ENCODE measurements around the gene SLC7A6.

SLC7A6 gene

DNA sequence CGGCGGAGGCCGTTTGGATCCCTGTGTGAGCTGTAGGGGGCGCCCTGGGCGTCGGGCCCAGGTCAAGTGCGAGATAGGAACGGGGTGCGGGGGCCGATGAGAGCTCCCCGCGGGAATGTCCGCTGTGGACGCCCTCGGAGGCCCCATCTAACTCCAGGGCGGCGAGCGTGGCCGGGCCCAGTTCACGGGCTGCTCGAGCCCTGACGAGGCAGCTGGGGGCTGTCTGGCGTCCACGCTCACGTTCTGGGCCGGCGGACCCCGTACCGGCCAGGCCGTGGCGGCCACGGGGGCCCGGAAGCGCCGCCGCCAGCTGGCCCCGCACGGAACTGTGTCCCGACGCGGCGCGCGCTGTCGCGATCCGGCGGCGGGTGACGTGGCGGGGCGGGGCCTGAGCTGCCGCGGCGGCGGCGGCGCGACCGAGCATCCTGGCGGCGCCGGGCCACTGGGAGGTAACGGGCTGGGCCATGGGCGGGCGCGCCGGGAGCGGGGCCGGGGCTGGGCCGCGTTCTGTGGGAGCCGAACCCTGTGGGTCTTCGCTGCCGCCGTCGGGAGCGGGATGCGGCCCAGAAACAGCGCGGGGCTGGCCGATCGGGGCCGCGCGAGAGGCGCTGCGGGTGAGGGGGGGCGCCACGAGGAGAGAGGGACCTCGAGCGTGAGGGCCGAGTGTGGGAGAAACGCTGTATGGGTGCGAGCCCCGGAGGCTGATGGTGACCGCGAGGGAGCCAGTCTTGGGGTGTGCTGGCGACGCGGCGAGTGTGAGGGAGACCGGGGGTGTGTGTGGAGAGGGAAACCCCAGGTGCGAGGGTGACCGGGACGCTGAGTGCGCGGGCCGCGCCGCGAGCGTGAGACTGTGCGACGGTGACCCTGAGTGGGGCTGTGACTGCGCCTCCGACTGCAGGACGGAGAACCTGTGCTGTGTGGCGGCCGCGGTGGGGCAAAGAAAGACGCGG is at the start of gene SLC7A6:
Gene SLC7A6, plus strand, starts transcription at position 399 of the 950 bp plus-strand sequence. CDS start 10,201 bp downstream, outside the sequence.
- DNase-seq (ENCODE audit: low read depth, low spot score), result peak; percentile 70

DNA sequence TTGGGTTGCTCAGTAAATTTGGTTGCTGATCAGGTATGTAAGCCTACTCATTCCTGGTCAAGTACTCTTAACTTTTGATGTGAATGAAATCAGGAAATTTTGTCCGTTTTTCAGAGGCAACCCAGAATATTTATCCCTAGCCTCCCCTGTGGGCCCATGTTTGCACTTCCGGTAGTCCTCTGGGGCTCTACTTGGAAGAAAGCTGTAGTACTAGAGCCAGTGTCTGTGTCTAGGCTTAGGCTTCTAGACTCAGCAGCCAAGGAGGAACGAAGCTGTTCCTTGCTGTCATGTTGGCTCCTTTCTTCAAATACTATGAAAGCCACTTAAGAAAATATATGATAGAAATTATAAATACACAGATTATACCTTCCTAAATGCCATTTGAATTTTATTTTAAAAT is 49.6 kb upstream of the SLC7A6 start:
- no peak for DNase-seq (ENCODE audit: low read depth, low spot score)

DNA sequence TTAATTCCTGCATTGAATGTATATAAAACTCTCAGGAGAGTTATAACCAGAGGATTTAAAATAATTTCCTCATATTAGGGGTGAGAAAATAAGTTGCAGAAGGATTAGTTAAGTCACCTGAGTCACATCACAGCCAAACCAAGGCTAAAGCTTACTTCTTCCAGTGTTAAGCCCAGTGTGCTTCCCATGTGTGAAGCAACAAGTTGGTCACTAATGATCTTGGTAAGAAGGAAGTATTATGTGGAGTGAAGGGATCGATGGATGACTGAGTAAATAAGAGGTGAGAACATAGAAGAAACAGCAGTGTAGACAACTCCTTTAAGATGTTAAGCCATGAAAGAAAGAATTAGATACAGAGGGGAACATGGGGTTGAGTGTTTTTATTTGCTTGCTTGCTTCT is 49.0 kb upstream of the SLC7A6 start:
- DNase-seq (ENCODE audit: low read depth, low spot score), result no peak

DNA sequence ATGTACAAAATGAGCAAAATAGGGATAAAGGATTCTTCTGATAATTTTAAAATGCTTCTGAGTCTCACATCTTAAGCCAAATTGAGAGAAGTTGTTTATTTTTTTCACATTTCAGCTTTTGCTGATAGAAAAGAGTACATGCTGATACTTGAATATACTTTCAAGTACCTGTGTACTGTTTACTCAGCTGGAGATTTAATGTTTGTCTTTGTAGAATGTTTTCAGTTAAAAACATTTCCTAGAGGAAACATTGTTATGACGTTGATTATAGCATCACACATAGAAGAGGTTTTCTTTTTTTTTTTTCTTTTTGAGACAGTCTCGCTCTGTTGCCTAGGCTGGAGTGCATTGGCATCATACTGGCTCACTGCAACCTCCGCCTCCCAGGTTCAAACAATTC is 48.1 kb upstream of the SLC7A6 start:
- no peak for DNase-seq (ENCODE audit: low read depth, low spot score)

DNA sequence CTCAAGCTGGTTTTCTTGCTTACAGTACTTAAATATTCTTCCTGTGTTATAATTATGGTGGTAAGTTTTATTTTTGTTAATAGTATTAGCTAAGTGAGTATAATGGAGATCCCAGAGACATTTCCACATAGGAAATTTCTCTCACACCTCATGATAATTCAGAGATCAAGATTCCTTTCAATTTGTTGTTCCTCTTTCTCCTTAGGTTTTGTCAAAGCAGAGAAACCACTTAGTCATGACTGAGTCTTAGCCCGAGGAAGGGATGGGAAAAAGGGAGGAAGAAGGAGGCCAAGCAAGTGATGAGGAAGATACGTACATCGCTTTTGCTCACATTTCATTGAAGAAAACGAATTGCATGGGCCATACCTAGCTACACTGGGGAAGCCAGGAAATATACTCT is 46.8 kb upstream of the SLC7A6 start:
- no peak for DNase-seq (ENCODE audit: low read depth, low spot score)

DNA sequence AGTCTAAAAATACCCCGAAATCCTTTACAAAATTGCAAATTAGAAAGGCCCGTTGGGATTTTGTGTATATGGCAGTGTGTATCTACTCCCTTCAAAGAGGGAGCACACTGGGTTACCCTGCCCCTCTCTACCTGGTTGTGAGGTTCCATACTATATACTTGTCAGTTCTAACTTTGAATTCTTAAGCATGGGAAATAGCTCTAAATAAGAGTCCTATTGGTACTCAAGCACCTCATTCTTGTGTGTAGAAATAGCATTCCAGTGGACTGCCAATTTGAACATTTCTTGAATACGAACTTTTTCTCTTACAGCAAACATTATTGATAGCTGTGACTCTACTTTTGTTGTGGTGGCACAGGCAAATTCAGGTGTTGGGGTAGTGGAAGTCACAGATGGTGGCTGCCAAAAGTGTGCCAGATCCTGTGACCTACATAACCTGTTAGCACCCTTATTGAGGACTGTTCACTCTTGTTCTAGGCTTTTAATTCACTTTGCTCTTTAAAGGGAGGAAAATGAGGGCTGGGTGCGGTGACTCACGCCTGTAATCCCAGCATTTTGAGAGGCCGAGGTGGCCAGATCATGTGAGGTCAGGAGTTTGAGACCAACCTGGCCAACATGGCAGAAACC is 44.5 kb upstream of the SLC7A6 start:
- no peak for DNase-seq (ENCODE audit: low read depth, low spot score)

DNA sequence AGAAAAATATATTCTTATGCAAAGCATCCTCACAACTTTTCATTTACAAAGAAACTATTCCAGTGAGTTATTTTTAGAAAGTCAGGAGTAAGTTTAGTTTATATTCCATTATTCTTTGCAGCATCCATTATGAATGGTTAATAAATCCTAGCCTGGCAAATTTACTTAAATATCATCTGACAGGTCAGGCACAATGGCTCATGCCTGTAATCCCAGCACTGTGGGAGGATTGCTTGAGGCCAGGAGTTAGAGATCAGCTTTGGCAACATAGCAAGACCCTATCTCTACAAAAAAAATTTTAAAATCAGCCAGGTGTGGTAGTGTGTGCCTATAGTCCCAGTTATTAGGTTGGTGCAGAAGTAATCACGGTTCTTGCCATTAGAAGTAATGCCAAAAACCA is 41.3 kb upstream of the SLC7A6 start:
- no peak for DNase-seq (ENCODE audit: low read depth, low spot score)

DNA sequence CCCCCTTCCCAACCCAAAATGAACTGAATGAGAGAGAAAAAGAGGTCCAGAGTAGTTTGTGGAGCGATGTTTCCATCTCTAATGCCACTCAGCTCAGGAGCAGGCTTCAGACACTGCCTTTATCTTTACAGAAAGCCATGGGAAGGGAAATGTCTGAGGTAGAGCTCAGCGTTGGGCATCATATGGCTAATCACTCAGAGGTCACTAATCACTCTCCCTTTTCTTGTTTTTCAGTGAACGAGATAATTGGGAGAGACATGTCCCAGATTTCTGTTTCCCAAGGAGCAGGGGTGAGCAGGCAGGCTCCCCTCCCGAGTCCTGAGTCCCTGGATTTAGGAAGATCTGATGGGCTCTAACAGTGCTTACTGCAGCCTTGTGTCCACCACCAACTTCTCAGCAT is 38.2 kb upstream of the SLC7A6 start:
- DNase-seq (ENCODE audit: low read depth, low spot score), result no peak

DNA sequence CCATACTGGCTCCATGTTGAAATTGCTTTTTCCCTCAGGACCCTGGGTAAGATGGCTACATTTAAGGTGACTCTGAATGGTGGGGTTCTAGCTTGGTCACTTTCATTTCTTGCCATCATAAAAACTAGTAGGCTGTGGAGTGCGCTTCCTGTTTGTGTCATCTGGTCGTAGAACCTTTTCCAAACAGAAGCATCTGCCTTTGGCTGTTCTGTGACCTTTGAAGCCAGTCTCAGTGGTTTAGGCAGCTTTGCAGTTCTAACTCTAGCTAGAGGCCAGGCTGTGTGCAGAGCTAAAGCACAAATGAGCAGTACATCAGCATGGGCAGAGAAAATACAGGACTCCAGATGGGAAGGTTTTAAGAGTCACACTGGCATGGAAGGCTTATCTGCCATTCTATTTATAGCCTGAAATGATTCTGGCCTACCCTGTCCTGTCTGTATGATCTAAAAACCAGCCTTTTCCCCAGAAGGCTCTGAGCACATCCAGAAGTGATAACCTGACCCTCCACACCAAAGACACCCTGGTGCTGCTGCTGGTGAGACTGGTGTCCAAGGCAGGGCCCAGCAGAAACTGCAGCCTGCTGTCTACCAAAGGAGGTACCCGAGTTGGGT is 37.0 kb upstream of the SLC7A6 start:
- no peak for DNase-seq (ENCODE audit: low read depth, low spot score)

DNA sequence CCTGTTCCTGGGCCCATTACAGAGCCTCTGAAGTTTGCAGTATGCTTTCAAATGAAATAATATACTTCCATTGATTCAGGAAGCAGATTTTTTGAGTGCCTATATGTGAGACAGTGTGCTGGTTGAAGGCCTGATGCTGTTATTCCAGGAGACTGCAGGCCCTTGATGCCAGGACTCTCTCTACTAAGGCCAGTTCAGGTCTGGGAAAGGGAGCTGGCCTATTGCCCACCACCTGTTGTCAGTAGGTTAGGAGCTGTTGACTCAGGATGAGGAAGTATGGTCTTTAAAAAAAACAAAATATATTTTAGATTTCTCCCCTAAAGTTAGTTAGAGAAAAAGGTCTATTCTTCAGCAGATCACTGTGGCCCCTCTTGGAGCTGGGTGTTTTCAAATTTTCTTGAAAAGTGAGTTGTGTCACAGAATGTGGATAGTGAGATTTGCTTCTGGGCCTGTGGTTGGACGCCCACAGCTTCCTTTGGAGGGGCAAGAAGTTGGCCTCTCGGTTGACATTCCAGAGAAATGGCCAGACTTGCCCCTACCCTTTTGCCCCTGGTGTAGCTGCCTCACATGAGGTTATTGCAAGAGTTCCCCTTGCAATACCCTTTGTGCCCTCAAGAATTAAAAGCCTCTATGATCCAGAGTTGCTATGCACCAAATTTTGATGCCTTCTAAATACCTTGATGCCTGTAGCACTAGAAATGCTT is 36.3 kb upstream of the SLC7A6 start:
- DNase-seq (ENCODE audit: low read depth, low spot score), result no peak

DNA sequence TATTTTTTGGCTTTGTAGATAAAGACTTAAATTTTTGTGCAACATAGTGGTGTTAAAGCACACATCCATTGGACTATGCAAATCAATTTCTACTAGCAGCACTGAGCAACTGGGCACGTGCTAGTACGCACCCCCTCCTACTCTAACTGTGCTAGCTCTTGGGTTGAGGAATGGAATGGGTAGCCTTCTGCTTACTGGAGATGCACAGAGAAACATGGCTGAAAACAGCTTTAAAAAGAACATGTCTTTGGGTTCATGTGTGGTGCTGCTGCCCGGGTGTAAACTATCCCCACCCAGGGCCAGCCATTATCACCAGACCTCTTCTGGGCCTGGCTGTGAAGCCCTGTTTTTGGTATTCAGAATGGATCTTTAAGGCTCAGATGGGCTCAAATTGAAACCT is 35.7 kb upstream of the SLC7A6 start:
- DNase-seq (ENCODE audit: low read depth, low spot score), result no peak

DNA sequence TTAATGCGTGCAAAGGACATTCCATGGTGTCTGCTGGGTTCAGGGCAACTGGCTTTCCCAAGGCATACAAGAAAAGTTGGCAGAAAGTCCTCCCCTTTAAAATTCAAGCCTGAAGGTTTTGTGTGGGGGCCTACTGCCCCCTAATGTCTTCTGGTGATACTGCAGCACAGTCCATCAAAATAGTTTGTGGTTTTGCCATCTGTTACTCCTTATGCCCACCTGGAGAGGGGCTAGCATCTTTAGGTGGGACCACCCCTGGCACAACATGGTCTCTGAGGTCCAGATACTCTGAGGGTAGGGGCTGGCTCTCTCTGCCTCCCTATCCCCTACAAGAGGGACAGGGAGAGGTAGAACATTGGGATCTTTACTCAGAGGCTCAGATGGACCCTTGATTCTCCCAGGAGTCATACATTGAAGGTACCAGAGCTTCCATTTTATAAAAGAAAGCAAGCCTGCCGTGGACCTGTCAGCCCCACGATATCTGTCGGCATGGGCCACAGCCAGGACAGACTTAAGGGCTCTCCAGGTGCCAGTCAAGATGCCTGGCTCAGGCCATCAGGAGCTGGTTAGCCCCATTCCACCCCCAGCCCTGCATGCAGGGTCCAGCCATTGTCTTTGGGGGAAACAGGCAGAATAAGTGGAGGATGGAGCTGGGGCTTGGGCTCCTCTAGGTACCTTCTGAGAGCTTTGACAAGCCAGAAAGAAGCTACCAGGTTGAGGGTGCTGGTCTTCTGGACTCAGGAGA is 34.7 kb upstream of the SLC7A6 start:
- no peak for DNase-seq (ENCODE audit: low read depth, low spot score)

DNA sequence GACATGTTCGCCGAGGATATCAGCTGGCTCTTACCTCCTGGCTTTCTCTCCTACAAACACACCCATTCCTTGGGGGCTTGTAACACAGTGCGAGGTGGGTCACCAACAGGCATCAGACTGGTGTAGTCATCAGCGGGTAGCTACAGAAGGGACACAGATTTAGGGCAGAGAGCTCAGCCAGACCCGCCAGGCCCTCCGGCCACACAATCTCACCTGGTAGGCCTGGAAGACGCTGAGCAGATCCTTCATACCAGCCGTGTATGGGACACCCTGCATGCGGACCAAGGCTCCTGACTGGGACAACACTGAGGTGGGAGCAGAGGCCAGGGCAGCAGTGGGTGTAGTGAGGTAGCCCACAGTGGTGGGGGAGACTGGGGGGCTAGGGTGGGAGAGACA is 34.2 kb upstream of the SLC7A6 start:
- DNase-seq (ENCODE audit: low read depth, low spot score), result no peak

DNA sequence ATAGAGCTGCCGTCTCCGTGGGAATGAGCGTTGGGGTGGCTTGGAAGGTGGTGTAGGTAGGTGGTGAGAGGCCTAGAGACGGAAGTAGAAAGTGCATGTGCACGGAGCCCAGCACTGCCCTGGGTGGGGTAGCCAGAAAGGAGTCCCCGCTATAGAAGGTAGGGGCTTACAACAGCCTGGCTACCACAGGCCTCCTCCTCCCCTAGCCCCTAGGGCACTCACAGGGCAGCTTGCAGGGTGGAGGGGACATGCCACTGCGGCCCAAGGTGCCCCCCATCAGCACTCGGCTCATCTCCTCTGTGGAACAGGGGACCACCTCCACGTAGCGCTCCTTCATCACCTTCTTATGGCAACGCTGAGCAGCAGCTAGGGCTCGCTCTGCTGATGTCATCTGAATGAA is 33.4 kb upstream of the SLC7A6 start:
- DNase-seq (ENCODE audit: low read depth, low spot score), result no peak

DNA sequence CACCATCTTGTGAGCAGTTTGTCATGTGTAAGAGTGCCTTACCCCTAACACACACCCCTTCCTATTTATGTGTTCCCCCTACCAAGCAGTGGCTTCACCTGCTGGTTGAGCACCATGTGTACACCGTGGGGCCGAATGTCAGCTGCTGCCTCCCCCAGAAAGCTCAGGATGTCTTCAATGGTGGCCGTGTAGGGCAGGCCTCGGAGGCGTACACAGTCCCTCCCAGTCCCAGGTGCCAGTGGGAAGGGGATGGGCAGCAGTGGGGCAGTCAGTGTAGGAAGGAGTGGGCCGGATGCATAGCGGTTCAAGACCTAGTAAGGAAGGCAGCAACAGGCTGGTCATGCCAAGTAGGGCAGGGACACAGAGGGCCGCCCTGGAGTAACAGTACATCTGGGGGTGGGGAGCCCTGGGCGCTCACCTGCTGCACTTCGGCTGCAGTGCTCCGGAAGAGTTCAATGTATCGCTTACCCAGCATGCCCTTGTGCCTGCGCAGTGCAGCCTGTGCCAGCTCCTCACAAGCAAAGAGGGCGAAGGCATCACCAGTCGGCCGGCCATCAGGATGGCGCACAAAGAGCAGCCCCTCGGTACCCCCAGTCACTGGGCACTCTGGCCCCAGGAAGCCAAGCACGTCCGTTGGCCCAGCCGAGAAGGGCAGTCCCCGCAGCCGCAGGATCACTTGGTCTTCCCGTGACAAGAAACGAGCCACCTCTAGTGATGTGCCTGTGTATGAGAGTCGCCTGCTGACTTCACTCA is 32.8 kb upstream of the SLC7A6 start:
- DNase-seq (ENCODE audit: low read depth, low spot score), result no peak

DNA sequence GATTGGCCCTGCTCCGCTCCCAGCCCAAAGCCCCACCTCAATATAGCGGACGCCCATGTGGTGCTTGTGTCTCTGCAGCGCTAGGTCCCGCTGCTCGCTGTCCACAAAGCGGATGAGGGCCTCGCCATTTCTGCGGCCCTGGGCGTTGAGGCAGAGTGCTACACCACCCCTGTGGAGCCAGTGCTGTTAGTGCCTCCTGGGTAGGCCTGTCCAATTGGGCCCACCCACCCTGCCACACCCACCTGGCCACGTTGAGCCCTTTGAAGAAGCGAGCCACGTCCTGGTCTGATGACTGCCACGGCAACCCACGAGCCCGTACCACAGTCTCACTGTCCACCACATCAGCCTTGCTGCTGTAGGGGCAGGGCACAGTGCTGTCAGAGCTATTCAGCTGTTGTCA is 32.0 kb upstream of the SLC7A6 start:
- no peak for DNase-seq (ENCODE audit: low read depth, low spot score)

DNA sequence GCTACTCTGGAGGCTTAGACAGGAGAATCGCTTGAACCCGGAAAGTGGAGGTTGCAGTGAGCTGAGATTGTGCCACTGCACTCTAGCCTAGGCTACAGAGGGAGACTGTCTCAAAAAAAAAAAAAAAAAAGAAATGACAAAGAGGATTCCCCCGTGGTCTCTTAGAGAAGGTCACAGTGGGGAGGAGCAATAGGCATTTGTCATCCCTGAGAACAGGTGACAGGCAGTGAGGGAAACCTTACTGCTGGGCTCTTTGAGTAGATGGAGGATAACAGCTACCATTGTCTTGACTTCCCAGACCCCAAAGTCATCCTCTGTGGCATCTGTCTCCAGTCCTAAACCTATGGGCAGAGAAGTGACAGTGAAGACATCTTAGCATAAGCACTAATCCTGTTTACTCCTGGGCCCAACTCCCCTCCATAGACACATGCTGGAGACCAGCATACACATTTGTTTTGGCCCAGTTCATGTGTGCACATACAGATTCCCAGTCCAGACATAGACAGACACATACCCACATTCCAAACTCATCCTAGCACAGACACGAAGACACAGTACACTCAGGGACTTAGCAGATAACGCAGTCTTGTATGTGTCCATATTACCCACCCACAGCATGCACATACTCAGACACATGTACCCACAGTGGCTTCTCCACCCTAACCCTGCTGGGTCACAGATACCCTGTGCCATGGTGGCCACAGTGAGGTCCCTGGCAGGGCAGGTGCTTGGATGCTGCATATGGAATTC is 31.1 kb upstream of the SLC7A6 start:
- no peak for DNase-seq (ENCODE audit: low read depth, low spot score)

DNA sequence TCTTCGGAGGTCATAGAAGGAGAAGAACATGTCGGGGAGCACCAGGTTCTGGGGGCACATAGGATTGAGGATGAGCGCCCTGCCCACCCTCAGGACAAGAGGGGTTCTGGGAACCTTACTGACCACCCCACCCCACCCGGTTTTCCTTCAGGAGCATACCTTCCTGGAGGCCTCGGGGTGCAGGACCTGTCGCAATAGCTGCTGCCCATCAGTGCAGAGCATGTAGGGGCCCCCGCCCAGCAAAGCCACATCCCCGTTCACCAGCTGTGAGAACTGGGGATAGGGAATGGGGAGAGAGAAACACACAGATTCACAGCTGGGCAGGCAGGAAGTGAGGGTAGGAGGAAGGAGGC is 30.5 kb upstream of the SLC7A6 start:
- DNase-seq (ENCODE audit: low read depth, low spot score), result no peak

DNA sequence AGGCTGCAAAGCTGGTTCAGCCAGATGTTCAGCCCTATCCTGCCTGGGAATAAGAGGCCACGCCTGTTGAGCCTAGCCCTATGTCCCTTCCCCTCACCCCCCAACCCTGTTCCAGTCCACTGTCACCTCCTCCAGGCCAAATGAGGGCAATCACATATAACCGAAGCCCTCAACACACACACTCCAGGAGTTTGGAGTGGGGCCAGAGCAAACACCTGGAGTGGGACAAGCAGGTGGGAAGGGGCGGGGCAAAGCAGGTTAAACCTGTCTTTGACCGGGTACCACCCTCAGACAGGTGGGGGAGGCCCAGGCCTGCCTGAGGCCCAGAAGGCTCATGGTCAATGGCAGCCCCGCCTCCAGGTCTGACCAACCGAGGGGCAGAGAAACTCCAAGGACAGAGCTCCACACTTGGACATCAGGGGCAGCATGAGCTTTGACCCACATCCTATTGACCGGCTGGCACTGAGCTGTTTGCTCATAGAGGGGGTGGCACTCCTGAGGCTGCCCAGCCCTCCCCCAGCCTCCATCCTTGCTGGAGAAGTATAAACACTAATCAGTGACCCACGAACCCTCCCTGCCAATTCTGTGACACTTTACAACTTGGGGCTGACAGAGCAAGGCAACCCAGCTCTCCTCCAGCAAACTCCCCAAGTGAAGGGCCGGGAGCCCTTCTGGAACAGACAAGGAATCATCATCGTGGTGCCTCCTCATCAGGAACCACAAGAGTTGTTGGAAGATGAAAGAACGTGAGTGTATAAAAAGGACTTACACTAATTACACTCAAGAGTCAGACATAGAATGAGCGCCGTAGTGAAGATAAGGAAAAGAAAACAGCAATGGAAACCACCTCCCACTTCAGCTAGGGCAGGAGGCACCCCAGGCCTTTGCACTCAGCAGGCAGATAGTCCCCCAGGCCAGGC is 29.9 kb upstream of the SLC7A6 start:
- DNase-seq (ENCODE audit: low read depth, low spot score), result no peak
